Osteoblast (primary cell): ENCODE data around the gene RPL13. TPM values are rescaled to one million over a fixed set of nuclear protein-coding genes. Genes with fewer than 3 reads are reported as not detected.

Source experiments
- DNase-seq: peaks from one replicate; pipeline ENCODE4 v3.0.0; 2011; ENCODE audit warnings: low spot score, mixed read lengths; ENCODE audit not compliant: insufficient read length; ENCODE audit errors: missing footprints
- H2AFZ ChIP-seq: 2 replicates; pipeline ENCODE4 v1.6.0; 2011; ENCODE audit warnings: mild to moderate bottlenecking, low read length
- H3K27ac ChIP-seq: 2 replicates; pipeline ENCODE4 v1.5.1; 2011; ENCODE audit warnings: mild to moderate bottlenecking, low read depth, low read length, moderate library complexity
- H3K27me3 ChIP-seq: 2 replicates; pipeline ENCODE4 v1.6.0; 2012; ENCODE audit warnings: mild to moderate bottlenecking, control low read depth, inconsistent platforms, low read length, moderate library complexity; ENCODE audit not compliant: insufficient read depth
- H3K36me3 ChIP-seq: 2 replicates; pipeline ENCODE4 v1.5.1; 2011; ENCODE audit warnings: mild to moderate bottlenecking, low read length, control low read depth, moderate library complexity; ENCODE audit not compliant: insufficient read depth
- H3K4me1 ChIP-seq: 2 replicates; pipeline ENCODE4 v1.5.1; 2011; ENCODE audit warnings: mild to moderate bottlenecking, low read length, control low read depth, moderate library complexity; ENCODE audit not compliant: insufficient read depth
- H3K4me2 ChIP-seq: 2 replicates; pipeline ENCODE4 v1.6.0; 2011; ENCODE audit warnings: mild to moderate bottlenecking, low read length; ENCODE audit not compliant: insufficient read depth
- H3K4me3 ChIP-seq: fragments of 200-600 bp; sonication (generic); 3 replicates; pipeline ENCODE4 v1.5.1; 2012; ENCODE audit warnings: mild to moderate bottlenecking, low read length, inconsistent platforms; ENCODE audit not compliant: insufficient read depth
- H3K79me2 ChIP-seq: 2 replicates; pipeline ENCODE4 v1.6.0; 2012; ENCODE audit warnings: mild to moderate bottlenecking, low read length, control low read depth, inconsistent platforms; ENCODE audit not compliant: insufficient read depth
- H3K9me3 ChIP-seq: 2 replicates; pipeline ENCODE4 v1.5.1; 2011; ENCODE audit warnings: low read depth, low read length, control low read depth
- H4K20me1 ChIP-seq: 2 replicates; pipeline ENCODE4 v1.6.0; 2012; ENCODE audit warnings: mild to moderate bottlenecking, low read length, control low read depth; ENCODE audit not compliant: insufficient read depth
- CTCF ChIP-seq: IDR thresholded peaks from 2 replicates; pipeline ENCODE4 v1.5.1; 2011; ENCODE audit warnings: mild to moderate bottlenecking, low read depth, low read length, moderate library complexity; ENCODE audit errors: extremely low read depth
- total RNA-seq: library from RNA; depleted of rRNA; stranded (reverse); fragments of >200 nt; gene quantifications from 2 replicates; pipeline ENCODE4 v1.2.3, GENCODE V29; 2012

The RPL13 gene
- total RNA-seq, 1 donor = 2,112 TPM

DNA sequence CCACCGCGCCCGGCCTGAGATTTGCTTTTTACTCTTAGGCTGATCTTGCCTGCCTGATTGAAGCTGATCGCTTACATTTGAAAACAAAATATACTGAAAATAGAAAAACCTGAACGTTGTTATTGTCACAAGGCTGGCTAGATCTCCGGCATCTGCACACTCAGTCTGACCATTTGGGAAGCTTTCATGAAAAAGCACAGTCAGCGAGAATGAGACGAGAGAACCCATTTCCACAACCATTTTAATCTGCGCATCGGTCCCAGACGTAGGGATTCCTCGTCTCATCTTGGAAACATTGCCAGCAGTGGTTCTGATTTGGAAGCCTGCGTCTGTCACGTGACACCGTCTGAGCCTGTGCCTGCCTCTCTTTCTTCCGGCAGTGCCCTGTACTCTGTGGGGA is 31.4 kb upstream of the RPL13 start:
- Histone ChIP-seq H3K4me1 (no peaks in the 10 kb centered on the region), H2AFZ (no peak overlapping the region), H3K36me3 (peaks cover 81% of the 10 kb centered on the region), H3K27me3 (no peaks in the 10 kb centered on the region), H3K27ac (no peak overlapping the region), H3K79me2 (peaks cover 25% of the 10 kb centered on the region), H3K4me2 (no peak overlapping the region), H3K4me3 (no peak overlapping the region), H3K9me3 (no peaks in the 10 kb centered on the region), H4K20me1 (peaks cover 7% of the 10 kb centered on the region)
- peak; percentile 45 for DNase-seq
- TF ChIP-seq CTCF = no peak

DNA sequence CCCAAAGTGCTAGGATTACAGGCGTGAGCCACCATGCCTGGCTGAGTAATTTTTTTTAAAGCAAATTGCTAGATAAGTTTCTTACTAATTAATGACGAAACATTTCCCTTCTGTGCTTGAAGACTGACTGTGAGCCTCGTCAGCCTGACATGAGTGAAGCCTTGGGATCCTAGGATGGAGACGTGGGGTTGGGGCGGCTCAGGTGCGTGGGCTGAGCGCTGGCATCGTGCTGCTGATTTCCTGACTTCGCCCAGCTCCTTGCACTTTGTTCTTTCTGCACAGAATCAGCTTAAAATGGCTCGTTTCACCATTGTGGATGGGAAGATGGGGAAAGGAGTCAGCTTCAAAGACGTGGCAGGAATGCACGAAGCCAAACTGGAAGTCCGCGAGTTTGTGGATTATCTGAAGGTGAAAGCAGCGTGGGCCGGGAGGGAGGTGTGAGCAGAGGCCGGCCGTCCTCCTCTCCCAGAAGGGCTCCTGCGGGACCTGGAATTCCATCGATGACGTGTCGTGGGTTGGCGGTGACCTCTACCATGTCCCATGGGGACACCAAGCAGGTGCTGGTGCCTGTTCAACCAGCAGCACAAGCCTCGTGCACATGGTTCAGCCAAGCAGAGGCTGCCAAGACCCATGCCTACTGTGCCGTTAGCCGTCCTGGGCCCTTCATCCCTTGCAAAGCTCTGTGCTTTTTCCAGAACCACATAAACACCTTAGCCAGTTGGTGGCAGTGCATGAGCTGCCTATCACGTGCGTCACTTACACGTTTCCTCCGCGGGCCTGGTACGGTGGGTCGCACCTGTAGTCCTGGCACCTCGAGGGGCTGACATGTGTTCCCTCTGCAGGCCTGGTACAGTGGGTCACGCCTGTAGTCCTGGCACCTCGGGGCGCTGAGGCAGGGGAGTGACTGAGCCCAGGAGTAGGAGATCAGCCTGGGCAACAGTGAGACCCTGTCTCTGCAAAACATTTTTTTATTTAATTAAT is 29.8 kb upstream of the RPL13 start:
- Histone ChIP-seq H3K4me1 (no peaks in the 10 kb centered on the region), H3K79me2 (peaks cover 22% of the 10 kb centered on the region), H4K20me1 (peaks cover 13% of the 10 kb centered on the region), H3K9me3 (no peaks in the 10 kb centered on the region), H2AFZ (no peak overlapping the region), H3K4me3 (no peak overlapping the region), H3K27me3 (no peaks in the 10 kb centered on the region), H3K27ac (no peak overlapping the region), H3K36me3 (peaks cover 81% of the 10 kb centered on the region), H3K4me2 (no peak overlapping the region)
- TF ChIP-seq CTCF = no peak
- DNase-seq = peak; percentile 86

GRCh38 chr16:89531821-89532526 is 28.5 kb upstream of the RPL13 start:
- no peak for TF ChIP-seq CTCF
- no peaks in the 10 kb centered on the region for H3K4me1 ChIP-seq
- H3K4me2 ChIP-seq = no peak overlapping the region
- peaks cover 74% of the 10 kb centered on the region for H3K36me3 ChIP-seq
- DNase-seq = peak; percentile 70
- peaks cover 24% of the 10 kb centered on the region for H3K79me2 ChIP-seq
- peaks cover 21% of the 10 kb centered on the region for H4K20me1 ChIP-seq
- no peaks in the 10 kb centered on the region for H3K9me3 ChIP-seq
- H3K4me3 ChIP-seq = no peak overlapping the region
- H3K27me3 ChIP-seq = no peaks in the 10 kb centered on the region
- H3K27ac ChIP-seq = no peak overlapping the region
- H2AFZ ChIP-seq = no peak overlapping the region

DNA sequence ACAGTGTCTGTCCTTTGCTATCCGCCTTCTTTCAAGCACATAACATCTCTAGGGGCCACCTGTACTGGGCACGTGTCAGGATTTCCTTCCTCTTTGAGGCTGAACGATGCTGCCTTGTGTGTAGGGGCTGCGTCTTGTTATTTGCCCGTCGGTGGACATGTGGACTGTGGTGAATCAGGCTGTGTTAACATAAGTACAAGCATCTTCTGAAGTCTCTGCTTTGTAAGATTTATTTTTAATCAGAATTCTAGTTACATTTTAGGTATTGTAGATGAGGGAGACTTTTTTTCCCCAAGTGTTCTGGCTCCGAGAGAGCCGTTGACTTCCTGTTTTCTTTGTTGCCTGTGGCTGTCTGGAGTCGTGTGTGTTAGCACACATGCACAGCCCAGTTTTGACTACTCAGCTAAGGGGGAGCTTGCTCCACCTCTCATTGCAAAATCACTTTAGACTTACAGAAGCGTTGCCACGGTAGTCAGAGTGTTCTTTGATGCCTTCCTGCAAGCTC is 26.2 kb upstream of the RPL13 start:
- TF ChIP-seq CTCF = no peak
- Histone ChIP-seq H2AFZ (no peak overlapping the region), H4K20me1 (peaks cover 24% of the 10 kb centered on the region), H3K27ac (no peak overlapping the region), H3K36me3 (peaks cover 76% of the 10 kb centered on the region), H3K9me3 (no peaks in the 10 kb centered on the region), H3K4me1 (no peaks in the 10 kb centered on the region), H3K79me2 (peaks cover 34% of the 10 kb centered on the region), H3K4me2 (no peak overlapping the region), H3K27me3 (no peaks in the 10 kb centered on the region), H3K4me3 (no peak overlapping the region)
- peak; percentile 78 for DNase-seq
